HG03064 (cell line): ENCODE data around the gene MAB21L4.

Source experiments
- ATAC-seq: cut with Tn5 transposase; IDR thresholded peaks from one replicate; pipeline ENCODE4 v1.9.1; 2021; ENCODE audit warnings: low read depth; ENCODE audit not compliant: unreplicated experiment

The MAB21L4 gene

DNA sequence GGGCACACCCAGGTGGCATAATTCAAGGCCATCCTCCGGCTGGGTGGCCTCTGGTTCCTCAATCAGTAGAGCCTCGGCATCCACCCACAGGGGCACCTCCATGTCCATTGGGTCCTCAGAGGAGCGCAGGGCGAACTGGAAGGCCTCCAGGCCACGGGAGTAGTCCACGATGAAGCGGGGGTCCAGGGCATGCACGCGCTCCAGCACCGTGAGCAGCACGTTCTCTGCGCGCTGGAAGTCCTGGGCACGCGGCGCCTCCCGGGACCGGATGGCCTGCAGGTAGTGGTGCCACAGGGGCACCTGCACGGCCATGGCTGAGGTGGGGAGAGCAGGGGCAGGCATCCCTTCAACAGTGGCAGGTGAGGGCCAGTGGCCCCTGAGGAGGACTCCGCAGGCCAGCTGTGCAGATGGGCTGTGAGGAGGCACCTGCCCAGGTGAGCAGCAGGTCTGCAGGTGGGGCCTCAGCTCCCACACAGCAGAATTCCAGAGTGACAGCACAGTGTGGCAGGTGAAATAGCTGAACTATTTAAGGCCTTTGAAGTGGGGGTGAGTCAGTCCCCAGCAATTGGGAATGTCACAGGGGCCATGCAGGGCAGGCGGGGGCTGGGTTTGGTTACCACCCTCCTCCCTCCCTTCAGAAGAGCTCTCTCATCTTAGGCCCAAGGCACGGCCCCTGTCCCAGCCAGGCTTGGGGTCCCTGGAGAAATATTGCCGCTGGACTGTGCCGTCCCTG is at the start of gene MAB21L4:
Gene MAB21L4, minus strand, starts transcription at position 501 of the 733 bp plus-strand sequence. Its CDS starts 159 bp downstream, at position 342.
- no peak for ATAC-seq

DNA sequence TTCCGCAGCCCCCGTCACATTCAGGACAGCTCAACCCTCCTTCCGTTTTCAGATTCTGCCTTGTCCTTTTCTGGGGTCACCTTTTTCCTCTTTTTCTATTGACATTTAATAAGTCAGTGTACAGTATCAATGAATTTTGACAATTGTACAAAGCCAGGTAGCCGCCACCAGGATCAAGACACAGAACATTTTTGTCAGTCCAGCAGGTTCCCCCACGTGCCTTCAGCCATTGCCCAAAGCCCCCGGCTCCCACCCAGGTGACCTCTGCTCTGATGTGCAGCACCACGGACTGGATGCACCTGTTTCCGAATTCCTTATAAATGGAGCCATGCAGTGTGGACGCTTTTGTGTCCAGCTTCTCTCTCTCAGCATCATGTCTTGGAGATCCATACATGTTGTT is 40.1 kb upstream of the MAB21L4 start:
- ATAC-seq = no peak

DNA sequence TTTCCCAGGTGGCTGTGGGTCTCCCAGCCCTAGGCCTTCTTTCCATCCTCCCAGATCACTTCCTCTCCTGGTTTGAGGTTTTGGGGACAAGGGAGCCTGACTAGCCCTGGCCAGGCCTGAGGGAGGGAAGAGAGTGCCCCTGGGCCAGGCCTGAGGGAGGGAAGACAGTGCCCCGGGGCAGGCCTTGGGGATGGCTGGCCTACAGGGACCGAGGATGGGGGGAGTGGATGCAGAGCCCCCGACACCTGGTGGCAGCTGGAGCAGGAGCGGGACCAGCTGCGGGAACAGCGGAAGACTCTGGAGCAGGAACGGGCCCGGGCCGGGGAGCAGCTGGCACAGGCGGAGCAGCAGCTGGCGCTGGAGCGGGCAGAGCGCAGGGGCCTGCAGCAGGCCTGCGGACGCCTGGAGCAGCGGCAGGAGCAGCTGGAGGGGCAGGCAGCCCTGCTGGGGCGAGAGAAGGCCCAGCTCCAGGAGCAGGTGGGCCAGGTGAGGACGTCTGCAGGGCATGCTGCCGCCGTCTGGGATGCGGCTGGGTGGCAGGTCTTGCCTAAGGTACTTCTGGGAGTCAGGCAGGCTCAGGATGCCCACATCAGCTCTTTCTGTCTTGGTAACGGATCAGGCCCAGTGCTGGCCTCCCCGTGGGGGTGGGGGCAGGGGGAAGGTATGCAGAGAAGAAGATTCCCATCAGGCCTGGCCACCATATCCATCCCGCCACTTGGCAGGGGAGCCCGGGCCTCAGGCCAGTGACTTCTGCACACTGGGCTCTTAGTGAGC is 39.3 kb upstream of the MAB21L4 start:
- no peak for ATAC-seq

DNA sequence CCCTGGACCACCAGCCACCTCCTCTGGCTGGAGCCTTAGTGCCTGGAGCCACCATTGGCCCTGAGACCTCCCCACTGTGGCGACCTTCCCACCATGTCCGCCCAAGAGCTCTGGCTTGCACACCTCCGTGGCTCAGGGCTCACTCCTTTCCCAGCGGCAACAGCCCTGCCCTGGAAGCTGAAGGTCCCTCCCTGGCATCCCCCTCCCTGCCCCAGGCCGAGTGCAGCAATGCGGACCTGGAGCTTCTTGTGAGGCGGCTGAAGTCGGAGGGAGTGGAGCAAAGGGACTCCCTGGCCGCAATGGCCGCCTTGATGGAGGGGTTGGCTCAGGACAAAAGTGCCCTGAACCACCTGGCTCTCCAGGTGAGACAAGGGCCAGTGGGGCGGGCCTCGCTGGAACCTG is 38.7 kb upstream of the MAB21L4 start:
- no peak for ATAC-seq

DNA sequence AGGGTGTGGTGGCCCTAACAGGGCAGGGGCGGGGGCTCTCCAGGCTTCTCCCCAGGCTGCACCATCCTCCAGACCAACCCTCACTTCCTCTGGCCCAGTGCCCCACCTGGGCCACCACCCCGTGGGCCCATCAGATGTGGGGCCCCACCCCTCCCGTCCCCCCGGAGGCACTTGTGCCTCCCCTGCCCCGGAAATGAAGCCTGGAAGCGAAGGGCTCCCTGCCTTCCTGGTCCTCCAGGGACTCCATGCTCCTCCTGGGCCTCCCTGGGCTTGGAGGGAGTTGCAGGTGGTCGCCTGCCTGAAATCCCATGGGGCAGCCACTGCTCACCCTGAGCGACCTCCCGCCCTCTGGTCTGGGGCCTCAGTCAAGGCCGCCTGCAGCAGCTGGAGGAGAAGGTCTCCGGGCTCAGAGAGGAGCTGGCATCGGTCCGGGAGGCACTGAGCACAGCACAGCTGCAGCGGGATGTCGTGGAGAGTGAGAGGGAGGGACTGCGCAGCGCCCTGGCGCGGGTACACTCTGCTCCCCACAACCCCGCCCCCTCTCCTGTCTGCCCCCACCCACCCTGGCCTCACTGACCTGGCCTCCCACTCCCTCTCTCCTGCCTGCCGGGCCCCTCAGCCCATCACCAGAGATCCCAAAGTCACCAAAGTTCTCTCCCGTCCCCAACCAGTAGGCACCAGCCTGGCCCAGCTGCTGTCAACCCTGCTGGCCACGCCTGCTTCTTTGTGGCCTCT is 38.2 kb upstream of the MAB21L4 start:
- ATAC-seq = no peak

DNA sequence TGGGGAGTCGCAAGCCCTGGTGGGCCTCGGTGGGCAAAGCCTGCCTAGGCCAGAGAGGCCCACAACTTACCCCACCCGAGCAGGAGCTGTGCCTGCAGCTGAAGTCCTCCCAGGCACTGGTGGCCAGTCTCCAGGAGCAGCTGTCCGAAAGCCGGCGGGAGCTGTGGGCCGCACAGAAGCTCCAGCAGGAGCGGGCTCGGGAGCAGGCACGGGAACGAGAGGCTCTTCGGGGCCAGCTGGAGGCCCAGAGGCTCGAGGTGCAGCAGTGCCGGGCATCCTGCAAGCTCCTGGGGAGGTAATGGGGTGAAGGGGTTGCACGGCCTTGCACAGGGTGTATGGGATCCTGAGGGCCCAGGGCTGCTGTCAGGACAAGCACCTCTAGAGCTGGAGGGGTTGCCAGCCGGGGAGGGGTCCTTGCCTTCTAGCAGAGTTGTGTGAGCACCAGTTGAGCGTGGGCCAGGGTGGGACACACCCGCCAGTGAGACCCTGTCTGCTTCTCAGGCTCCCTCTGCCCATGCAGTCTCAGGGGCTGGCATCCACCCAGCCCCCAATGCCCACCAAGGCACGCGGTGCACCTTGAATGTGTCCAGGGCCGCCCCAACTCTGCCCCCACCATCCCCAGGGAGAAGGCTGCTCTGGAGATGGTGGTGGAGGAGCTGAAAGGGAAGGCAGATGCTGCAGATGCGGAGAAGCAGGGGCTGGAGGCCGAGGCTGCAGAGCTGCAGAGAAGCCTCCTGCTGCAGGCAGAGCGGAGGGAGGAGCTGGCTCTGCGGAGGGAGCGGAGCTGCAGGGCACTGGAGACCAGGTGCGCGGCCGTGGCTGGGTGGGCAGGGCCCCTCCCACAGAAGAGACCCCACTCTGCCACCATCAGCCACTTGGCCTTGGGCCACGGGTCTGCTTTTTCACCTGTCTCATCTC is 37.4 kb upstream of the MAB21L4 start:
- no peak for ATAC-seq

DNA sequence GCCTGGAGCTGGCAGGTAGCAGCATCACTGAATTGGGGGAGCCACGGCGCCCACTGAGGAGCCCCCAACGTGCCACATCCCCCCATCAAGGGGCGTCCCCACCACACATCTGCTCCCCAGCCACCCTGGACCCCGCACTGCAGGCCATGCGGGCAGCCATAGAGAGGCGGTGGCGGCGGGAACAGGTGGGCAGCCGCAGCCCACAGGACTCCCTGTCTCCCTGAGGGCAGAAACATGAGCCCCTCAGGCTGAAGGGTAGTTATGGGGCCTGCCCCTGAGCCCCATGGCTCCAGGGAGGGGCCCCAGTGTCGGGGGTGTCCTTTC is 36.7 kb upstream of the MAB21L4 start:
- no peak for ATAC-seq

DNA sequence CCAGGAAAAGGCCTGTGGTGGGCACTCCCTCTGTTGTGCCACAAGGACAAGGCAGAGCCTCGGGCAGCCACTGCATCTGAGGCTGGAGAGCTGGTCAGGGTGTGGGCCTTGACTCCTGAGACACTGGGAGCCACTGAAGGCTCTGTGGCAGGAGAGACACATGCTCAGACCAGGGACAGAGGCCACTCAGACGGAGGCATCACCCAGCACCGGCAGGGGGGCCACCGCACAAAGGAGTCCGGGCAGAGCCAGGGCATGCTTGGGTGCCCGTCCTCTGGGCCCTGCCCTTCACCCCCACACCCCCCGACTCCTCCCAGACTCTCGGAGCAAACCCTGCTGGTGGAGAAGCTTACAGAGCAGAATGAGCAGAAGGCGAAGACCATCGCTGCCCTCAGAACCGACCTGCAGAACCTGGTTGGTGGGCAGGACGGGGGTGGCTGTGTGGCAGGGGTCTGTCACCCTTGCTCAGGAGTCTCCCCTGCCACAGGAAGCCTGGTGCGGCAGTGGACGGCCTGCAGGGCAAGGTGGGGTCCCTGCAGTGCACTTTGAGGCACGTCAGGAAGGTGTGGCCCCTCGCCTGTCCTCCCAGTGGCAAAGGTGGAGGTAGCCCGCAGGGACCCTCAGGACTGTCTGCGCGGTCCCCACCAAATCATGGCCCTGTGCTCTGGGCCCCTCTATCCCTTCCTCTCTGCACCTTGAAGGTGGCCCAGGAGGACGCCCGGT is 36.2 kb upstream of the MAB21L4 start:
- ATAC-seq = no peak

DNA sequence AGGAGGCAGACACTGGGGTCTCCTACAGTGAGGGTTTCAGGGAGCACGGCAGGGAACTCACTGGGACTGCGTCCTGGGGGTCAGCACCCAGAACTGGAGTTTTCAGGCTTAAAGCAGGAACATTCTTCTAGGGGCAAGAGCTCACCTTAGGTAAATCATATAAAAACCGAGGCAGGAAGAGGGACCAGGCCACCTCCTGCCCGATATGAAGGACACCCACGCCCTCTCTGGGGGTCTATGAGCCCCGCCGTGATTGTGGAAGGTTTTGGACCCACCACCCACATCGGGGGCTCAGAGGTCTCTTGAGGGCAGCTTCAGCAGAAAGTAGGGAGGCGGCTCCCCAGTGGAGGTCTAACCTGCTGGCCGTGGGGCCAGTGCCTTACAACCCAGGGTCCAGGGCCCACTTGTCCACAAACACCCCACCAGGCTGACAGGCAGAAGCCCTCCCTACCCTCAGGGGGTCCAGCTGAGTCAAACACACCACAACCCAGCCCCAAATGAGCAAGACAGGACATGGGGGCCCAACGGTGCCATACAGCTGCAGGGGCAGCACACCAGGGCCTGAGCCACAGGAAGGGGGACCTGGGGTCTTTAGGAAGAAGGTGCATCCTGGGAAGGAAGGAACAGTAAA is 35.5 kb upstream of the MAB21L4 start:
- ATAC-seq = no peak

DNA sequence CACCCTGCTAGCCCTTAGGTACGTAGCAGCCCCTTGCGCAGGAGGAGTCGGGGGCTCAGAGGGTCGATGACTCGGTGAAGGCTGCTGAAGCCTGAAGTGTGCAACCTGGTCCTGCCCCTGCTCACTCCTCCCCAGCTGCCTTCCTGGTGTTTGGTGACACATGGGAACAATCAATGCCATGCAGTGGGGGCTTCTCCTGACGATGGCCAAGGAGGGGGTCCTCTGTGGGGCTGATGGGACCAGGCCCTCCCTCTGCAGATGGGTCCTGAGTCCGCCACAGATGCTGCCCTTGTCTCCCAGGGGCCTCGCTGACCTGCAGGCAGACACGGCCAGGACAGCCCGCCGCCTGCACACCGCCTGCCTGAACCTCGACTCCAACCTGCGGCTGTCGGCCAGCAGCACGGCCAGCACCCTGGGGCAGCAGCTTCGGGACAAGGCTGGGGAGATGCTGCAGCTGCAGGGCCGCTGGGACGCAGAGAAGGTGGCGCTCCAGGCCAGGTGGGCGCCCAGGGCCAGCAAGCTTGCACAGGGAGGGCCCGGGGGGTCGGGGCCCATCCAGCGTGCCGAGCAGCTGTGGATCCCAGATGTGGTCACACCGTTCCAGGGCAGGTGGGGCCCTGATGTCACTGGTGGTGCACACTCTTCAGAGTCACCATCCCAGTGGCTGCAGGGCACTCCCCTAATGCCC is 34.8 kb upstream of the MAB21L4 start:
- no peak for ATAC-seq

DNA sequence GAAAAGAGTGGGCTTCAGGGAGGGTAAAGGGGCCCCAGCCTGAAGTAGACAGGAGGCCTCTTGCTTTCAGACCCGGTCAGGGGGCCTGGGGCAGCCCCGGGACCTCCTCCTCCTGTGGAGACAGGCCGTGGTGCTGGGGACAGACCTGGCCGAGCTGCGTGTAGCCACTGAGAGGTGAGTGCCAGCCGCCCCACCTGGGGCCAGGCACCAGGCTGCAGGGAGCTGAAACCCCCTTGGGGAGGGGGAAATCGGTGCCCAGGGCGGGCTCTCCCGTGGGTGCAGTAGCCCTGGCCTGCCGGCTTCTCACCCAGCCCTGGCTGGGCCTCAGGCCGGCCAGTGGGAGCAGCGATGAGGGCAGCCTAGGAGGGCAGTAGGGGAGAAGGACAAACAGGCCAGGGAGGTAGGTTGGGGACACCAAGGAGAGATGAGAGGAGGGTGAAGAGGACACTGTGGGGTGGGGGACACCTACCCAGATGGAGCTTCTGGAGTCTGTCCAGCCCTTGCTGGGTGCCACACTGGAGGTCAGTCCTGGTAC is 34.2 kb upstream of the MAB21L4 start:
- ATAC-seq = no peak

DNA sequence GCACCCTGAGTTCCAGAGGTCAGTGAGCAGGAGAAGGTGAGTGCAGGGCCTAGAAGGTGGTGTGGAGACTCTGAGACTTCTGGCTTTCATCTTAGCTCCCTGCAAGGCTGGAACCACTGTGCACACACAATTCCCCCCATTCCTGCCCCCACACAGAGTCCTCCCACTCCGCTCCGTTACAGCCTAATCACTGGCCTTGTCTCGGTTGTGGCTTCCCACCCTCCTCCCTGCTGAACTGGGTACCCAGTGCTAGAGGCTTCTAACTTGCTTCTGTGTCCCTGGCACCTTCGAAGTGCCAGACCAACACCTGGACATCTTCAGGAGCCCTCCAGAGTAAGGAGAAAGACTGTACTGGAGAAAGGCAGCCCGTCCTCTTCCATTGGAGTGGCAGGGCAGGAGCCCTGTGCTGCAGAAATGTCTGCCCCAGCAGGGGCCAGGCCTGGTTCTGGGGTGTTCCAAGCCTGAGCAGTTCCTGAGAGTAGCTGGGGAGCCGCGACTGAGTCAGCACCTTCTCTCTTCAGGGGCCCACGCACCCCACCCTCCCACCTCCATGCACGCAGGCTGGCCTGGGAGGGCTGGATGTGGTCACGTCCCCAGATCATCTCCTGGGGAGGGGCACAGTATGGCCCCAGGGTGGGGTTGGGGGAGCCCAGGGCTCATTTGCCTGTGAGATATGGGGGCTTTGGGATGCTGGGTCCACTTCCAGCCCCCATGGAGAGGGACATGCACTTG is 33.6 kb upstream of the MAB21L4 start:
- no peak for ATAC-seq

DNA sequence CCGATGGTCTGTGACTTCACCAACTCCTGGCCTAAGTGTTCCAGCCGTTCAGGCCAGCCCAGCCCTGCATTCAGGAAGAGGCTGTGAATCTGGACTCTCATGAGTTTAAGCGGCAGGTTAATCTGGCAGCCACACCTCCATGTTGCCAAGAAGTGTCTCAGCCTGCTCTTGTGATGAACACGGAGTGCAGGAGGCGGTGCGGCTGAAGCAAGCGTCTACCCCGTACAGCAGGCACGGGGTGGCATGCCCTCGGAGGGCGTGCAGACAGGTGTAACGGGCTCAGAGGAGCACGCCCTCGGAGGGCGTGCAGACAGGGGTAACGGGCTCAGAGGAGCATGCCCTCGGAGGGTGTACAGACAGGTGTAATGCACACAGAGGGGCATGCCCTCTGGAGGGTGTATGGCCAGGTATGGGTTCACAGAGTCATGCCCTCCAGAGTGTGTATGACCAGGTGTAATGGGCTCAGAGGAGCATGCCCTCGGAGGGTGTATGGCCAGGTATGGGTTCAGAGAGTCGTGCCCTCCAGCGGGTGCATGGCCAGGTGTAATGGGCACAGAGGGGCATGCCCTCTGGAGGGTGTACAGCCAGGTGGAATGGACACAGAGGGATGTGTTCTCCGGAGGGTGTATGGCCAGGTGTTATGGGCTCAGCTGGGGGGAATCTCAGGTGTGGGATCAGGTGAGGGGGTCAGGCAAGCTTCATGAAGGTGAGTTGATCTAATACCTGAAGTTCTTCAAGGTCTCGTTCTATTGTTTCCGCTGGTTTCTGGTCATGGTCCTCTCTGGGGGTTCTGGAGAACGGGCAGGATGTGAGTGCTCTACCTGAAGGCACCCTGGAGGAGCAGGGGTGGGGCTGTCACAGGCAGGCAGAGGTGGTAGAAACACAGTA is 32.8 kb upstream of the MAB21L4 start:
- ATAC-seq = no peak

DNA sequence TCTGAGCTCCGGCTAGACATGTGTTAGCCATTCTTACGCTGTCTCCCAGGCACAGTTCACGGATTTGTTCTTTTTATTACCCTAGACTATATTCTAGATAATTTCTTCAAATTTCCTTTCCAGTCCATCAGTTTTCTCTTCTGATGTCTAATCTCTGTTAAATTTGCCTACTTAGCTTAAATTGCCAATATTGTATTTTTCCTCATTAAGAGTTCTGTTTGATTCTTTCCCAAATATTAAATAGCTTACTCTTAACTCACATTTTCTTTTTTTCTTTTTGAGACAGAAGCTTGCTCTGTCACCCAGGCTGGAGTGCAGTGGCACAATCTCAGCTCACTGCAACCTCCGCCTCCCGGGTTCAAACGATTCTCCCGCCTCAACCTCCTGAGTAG is 31.4 kb upstream of the MAB21L4 start:
- ATAC-seq = no peak

DNA sequence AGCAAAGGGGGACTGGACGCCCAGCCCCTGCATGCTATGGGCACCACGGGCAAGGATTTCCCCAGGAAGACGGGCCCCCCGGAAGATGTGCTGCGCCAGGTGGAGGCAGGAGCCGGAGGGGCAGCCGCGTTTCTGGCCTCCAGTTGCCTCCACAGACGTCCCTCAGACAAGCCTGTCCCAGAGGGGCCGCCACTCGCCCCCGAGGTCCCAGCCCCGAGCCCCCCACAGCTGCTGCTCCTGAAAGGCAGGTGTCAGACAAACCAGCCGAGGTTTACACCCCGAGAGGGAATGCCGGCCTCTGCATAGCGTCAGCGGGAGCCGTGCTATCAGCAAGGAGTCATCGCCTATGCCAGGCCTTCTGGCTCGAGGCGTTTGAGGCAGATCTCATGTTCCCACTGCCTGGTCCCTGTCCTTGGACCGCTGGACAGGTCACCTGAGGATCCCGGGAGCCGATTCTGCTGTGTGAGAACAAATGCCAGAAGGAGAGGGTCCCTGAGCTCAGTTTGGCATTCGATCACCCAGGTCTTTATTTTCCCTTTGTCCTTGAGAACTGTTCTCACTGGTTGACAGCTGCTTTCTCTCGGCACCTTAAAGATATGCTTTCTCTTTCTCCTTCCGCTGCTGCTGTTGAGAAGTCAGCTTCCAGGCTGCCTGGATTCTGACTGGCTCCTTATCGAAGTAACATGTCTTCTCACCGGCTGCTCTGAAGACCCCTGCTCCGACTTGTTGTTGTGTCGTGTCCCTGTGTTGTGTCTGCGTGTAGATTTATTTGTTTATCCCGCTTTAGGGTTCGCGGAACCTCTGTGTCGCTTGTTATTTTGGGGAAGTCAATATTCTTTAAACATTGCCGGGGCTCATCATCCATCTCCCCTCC is 30.8 kb upstream of the MAB21L4 start:
- no peak for ATAC-seq
